Umbilical cord (tissue), 2 donors: ENCODE results near the gene TMEM217. TPM values are rescaled to one million over a fixed set of nuclear protein-coding genes. Genes with fewer than 3 reads are reported as not detected.
"Not testable (repeated sequence)": the region's sequence is repeated elsewhere in the genome, so short reads cannot be mapped to it uniquely, and the experiment has no call there.

Experiments
- DNase-seq: peaks from one replicate; pipeline ENCODE4 v3.0.0-alpha.2; 2015; ENCODE audit warnings: low spot score
- total RNA-seq: library from RNA; depleted of rRNA; stranded (reverse); fragments of >200 nt; gene quantifications from one replicate; pipeline ENCODE4 v1.2.3, GENCODE V29; 2014; ENCODE audit warnings: low replicate concordance; ENCODE audit not compliant: insufficient read depth

Gene TMEM217
- total RNA-seq, result 3.4 TPM

DNA sequence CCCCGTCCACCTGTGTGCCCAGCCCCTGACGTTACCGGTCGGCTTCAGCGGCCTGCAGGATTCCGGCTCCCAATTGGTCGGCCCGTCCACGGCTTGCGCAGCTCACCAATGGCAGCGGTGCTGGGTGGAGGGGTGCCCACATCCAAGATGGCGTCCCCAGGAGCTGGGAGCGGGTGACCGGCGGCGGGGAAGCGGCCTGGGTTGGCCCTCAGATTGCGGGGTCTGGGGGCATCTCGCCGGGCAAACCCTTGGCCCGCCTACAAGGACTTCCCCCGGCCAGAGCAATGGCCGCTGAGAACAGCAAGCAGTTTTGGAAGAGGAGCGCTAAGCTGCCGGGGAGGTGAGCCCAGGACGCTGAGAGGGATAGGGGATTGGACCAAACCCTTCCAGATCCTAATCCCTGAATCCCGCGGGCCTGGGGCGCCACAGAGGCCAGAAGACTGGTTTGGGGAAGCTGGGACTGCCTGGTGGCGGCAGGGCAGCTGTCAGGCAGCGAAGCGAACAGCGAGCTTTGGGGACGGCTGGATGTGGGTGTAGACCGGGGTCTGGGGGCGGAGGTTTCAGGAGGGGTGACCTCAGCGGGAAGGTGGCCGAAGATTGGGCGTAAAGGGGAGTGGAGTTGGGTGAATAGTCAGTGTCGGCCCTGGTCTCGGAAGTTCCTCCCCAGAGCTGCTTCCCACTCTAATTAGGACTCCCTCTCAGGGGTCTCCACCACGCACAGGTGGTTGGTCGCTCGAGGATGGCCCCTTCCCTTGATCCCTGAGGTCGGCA is at the start of gene TMEM217, which contains the start of gene TBC1D22B:
TMEM217 (minus strand) TSS at position 511 of the 771 bp plus-strand sequence. CDS start 39,114 bp downstream, outside the sequence.
TBC1D22B (plus strand) TSS at position 139 of the 771 bp plus-strand sequence; CDS start at position 285, 146 bp downstream.
- peak; percentile 97 for DNase-seq

GRCh38 chr6:37307484-37307883 is 49.5 kb upstream of the TMEM217 start:
- not testable (repeated sequence) for DNase-seq

DNA sequence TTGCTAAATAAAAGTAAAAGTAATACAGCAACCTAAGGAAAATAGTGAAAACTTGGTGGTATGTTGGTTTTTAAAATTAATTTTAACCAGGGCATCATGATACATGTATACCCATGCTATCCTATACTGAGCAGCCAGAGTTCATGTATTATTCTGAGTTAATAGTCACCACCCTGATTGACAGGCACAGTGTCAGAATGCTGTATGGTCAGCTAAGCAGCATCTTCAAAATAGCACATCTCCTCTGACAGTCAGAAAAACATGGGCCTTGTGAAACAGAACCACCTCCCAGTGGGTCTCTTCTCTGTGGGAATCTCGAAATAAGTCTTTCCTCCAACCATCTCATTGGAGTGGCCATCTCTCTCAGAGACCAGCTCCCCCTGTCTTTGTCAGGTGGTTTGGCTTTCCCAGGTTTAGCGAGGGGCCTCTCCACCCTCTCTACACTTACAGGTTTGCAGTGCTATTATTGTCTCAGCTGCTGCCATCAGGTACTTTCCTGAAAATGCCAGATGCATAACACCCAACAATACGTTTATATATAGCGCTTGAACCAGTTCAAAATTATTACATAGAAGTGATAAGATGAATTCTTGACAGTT is 48.8 kb upstream of the TMEM217 start:
- no peak for DNase-seq

DNA sequence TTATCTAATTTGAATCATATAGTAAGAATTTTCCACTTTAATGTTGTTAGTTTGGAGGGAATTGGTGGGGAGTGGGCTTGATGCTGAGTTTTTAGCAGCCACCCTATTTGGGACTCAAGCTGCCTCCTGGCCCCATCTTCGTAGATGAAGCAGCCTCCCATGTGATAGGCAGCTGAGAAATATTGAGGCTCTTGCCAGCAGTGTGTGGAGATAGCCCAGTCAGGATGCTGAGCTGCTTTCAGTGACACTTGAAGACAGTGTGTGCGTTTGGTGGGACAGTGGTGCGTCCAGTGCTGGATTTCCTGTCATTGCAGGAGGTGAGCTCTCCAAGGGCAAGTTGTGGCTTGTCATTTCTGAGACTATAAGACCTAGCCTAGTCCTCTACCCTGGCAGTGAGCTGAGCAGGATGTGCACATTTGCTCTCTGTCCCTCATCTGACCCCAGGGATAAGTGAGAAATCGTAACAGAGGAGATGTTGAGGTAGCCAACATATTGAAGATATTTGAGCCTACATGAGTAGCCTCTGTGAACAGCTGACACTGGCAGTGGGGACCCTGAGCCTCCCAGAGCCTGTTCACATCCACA is 48.0 kb upstream of the TMEM217 start:
- DNase-seq, result no peak

DNA sequence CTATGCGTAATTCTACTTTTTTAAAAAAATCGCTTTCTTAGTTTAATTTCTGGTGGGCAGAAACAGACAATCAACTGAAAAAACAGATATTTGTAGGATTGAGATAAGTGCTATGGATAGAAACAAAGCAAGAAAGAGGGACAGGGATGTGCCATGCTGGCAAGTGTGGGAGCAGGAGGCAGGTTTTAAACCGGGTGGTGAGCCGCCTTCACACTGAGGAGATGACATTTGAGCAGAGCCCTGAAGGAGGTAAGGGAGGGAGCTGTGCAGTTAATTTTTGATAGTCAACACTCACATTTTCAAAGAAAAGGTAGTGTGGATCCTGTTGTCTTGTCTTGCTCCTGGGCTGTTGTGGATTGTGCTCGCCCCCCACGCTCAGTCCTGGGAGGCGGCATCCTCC is 46.8 kb upstream of the TMEM217 start:
- DNase-seq, result no peak

DNA sequence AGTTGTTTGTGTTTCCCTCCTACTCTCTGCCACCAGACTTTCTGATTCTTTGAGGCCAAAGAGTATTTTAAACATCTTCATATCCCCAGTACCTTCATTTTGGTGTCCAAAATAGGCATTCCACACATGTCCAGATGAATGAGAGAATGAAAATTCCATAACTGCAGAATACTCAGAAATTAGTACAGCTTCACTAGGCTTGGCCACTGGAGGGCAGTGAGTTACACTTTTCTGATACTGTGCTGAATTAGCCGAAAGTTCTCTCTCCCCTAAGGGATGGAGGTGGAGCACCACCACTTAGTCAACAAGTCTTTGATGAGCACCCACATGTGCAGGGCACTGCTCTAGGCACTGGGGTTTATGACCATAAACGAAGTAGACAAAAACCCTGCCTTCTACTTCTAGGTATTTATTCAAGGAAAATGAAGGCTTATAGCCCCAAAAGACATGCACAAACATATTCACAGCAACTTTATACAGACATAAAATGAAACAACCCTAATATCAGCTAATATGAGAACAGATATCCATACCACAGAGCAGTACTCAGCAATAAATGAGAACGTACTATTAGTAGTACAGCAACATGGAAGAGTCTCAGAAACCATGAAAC is 46.1 kb upstream of the TMEM217 start:
- peak; percentile 45 for DNase-seq

- DNase-seq, result no peak
Observed at GRCh38 chr6:37303091-37303660, 45.2 kb upstream of the TMEM217 start.

- DNase-seq, result no peak
Observed at GRCh38 chr6:37302086-37302686, 44.2 kb upstream of the TMEM217 start.

GRCh38 chr6:37299990-37300389 is 42.0 kb upstream of the TMEM217 start:
- no peak for DNase-seq

DNA sequence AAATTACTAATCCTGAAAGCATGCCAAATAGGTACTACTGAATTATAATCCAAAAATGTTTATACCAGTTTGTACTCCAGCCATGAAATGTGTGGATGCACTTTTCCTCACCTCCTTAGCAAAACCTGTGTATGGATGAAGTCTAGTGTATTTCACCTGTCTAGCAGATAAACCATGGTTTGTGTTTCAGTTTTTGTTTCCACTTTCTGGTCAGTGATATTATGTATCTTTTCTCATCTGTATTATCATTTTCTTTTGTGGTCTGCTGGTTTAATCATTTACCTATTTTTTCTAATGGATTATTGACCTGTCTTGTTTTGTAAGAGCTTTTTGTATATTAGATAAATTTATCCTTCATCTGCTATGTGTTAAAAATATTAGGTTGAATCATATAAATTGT is 41.0 kb upstream of the TMEM217 start:
- DNase-seq, result no peak

- not testable (repeated sequence) for DNase-seq
Observed at GRCh38 chr6:37297637-37298036, 39.7 kb upstream of the TMEM217 start.

DNA sequence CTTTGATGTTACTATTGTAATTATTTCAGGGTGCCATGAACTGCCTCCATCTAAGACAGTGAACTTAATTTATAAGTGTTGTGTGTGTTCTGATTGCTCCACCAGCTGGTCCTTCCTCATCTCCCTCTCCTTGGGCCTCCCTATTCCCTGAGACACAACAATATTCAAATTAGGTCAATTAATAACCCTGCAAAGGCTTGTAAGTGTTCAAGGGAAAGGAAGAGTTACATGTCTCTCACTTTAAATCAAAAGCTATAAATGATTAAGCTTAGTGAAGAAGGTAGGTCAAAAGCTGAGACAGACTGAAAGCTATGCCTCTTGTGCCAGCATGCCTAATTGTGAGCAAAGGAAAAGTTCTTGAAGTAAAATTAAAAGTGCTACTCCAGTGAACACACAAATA is 35.5 kb upstream of the TMEM217 start:
- no peak for DNase-seq

DNA sequence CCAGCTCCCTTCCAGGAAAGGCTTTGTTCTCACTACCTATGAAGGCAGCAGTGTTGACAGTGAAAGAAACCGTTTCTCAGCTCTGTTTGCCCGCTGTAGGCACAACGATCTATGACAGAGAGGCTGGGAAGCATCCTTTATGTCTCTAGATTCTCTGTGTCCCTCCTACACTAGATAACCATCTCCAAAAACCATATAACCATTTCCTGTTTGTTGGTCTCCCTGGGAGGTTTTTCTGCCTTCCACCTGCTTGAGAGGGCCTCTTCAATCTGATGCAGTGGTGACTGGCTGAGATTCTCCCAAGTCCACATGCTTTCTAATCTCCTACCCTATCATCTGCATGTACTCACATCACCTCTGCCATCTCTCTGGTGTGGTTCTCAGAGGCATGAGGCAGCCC is 32.0 kb upstream of the TMEM217 start:
- DNase-seq, result no peak

DNA sequence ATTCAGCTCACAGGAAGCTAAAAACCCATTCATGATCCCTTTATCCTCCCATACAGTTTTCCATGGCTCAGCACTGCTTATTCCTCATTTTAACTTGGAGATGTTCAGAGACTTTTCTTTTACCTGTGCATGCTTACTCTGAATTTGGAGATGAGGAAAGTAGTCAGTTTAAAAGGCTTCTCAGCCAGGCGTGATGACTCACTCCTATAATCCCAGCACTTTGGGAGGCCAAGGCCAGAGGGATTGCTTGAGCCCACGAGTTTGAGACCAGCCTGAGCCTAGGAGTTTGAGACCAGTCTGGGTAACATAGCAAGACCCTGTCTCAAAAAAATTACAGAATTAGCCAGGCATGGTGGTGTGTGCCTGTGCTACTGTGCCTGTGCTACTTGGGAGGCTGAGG is 30.3 kb upstream of the TMEM217 start:
- no peak for DNase-seq

- no peak for DNase-seq
Observed at GRCh38 chr6:37287519-37288157, 29.7 kb upstream of the TMEM217 start.

- DNase-seq, result no peak
Observed at GRCh38 chr6:37285861-37286311, 27.9 kb upstream of the TMEM217 start.

DNA sequence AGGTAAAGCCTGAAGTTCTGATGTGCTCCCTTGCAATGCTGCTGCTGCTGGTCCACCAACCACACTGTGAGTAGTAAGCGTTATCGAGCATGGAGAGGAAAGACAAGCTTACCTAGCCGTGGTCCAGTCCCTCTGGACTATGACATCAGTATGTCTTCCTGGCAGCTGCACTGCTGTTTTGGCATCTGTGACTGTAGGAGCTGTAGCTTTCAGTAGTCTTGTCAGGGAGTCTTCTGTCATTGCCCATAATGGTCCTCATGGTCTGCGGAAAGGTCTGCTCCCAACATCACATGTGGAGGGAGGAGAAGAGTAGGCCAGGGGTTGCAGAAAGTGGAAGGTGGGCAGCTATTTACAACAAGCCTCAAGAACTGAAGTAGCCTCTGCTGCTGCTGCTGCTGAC is 26.8 kb upstream of the TMEM217 start:
- DNase-seq, result no peak

- DNase-seq, result peak; percentile 30
Observed at GRCh38 chr6:37283671-37284151, 25.8 kb upstream of the TMEM217 start.

- peak; percentile 34 for DNase-seq
Observed at GRCh38 chr6:37283268-37283667, 25.3 kb upstream of the TMEM217 start.

DNA sequence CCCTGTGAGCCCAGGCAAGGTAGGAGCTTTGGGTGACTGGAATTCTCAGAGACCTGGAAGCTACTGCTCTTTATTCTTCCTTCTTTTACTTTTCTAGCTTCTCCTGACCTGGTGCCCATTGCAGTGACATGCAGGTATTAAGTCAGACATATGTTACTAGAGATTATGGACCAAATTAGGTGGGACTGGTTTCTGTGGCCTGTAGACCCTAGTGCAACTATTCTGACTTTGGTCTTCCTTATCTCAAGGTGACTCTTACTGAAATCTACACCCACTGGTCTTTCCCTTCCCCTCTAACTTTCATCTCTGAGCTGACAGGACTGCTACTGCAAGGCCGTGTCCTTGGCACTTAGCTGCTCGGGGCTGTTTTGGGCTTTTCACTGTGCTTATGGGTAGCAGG is 24.4 kb upstream of the TMEM217 start:
- DNase-seq, result no peak
